Parietal lobe (tissue), 1 donor: ENCODE data around the gene DUS3L. TPM values are rescaled to one million over a fixed set of nuclear protein-coding genes. Genes with fewer than 3 reads are reported as not detected.

Experiments
- total RNA-seq: library from RNA; depleted of rRNA; stranded (reverse); fragments of >200 nt; gene quantifications from one replicate; pipeline ENCODE4 v1.2.3, GENCODE V29; 2014

The DUS3L gene
- 16.3 TPM for total RNA-seq

DNA sequence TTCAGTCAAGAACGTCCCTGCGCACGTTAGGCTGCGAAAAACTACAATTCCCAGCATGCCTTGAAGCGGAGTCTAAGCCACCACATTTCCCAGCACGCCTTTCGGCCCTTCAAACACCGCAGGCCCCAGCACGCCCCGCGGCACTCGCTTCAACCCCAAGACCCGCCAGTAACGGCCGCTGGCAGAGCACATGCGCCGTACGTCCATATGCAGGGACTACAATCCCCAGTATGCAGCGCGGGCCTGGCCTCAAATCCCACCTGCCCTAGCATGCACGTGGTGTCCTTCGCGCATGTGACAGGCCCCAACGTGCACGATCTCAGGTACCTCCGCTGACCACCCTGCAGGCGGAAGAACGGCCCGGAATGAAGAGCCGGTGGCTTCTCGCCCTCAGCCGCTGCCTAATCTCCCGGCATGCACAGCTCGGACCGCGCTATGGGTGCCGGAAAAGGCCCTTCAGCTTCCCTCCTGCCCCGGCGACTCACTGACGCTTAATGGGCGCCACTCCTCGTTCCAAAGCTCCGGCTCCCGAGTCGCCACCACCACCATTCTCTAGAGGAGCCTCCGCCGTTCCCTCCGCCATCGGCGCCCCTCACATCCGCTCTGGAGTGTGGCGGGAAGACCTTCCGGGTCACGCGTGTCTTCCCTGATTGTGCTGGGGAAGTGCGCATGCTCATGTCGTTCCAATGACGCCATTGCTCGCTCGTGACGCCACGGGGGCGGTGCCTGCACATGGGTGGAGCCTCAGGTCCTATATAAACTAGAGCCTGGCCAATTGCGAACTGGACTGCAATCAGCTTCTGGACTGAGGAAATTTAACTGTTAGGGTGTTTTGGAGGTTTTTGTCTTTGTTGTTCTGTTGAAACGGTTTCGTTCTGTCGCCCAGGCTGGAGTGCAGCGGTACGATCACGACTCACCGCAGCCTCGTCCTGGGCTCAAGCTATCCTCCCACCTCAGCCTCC is at the start of gene DUS3L:
Gene DUS3L, minus strand, starts transcription at position 605 of the 962 bp plus-strand sequence. Its CDS starts 22 bp downstream, at position 583.

DNA sequence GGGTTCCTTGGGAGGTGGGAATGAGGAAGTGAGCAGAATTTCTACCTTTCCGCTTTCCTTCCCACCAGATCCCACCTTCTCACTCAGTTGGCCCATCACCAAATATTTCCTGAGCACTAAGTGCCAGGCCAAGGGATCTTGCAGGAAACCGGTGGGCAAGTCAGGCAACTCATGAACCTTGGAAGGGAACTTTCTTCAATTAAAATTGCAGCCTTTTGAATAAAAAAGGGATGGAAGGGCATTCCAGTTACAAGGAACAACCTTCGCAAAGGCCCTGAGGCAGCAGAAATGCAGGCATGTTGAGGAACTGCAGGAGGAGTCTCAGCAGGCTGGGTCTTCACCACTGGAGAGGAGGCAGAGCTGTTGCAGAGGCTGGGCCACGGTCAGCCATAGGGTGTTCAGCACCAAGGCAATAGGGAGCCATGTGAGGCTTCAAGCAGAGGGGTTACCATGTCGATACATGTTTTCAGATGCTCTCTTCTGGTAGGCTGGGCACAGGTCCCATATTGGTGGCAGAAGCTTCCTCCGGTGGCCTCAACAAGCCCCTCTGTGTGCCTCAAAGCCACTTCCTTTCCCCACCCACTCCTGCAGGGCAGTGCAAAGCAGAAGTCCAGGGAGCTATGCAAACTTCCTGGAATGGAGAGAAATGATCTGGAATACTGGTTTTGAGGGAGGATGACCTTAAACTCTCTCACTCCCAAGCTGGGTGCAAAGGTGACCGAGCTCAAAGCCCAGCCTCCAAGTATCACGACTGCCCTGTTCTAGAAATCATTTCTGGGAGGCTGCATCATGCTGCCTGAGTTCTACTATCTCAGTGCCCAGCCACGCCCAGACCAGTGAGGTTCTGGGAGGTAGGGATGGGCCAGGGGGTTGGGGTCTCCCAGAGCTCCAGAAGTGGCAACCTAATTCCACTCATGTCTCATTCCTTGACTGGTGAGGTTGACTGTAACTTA is 48.4 kb upstream of the DUS3L start, which contains the start of gene FUT6:
Gene FUT6, minus strand, starts transcription at position 638 of the 953 bp plus-strand sequence. CDS start 7,135 bp downstream, outside the sequence.

DNA sequence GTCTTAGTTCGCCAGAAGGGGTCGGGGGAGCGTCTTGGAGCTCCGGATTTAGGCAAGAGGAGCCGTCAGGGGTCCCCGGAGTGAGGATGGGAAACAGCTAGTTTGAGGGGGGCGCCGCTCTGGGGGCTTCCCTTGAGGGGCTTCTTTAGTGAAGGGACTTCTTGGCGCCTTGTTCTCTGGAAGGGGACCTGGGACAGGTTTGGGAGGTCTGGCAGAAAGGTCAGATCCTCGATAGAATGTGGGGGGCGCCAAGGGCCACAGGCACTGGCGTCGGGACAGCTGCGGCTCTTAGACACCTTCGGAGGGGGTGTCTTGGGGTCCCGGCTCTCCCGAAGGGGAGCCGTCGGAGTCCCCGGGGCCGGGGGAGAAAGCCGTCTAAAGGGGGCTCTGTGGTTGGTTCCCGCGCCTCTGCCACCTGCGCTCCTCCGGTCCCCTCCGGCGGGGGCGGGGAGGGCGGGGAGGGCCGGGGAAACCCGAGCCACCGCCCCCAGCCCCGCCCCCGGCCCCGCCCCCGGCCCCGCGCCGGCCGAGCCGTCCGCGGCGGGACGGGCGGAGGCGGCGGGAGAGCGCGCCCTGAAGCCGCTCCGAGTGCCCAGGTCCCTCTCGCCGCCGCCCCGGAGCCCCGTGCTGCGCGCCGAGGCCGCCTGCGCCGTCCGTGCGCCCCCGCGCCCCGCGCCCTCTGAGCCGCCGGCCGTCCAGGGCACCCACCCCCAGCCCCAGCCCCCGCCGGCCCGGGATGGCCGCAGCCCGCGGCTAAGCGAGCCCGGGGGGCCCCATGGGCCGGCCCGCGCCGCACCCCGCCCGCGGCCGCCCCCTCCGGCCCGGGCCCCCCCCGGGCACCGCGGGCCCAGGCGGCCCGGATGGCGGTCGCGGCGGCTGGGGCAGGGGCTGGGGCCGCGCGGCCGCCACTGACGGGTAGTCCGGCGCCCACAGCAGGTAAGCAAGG is 13.8 kb upstream of the DUS3L start, which contains the start of gene NRTN:
Gene NRTN, plus strand, starts transcription at position 552 of the 946 bp plus-strand sequence. CDS start 19,099 bp downstream, outside the sequence.

DNA sequence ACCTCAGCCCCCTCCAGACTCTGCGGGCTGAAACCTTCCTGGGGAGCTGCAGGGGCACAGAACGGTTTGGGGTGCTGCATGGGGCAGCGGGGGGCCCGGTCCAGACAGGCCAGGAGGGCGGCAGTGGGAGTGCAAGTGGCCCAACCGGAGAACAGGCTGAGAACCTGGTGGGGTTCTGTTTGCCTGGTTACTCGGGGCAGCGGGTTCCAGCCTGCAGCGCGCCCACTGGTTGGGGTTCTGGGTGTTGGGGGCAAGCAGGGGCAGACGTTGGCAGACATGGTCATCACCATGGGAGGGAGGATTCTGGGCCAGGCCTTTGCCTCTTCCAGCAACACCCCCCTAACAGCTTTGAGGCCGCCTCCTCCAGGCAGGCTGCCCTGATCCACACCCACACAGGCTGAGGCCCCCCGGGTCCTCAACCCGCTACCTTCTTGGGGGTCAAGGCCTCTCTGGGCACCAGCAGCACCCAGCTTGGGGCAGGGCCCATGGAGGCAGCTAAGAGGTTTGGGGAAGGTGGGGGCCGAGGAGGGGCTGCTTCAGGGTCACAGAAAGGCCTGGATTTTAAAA is 6.3 kb downstream of the DUS3L start, which contains the start of gene PRR22:
Gene PRR22, minus strand, starts transcription at position 166 of the 567 bp plus-strand sequence. Its CDS starts 86 bp downstream, at position 80.

Other genes with a start within 250 kb of the DUS3L start
- 0.63 TPM for gene TINCR, start 223.2 kb downstream of the DUS3L start, total RNA-seq
- 116 TPM for gene SAFB2, start 168.4 kb downstream of the DUS3L start, total RNA-seq
- 147 TPM for gene SAFB, start 168.1 kb downstream of the DUS3L start, total RNA-seq
- gene MICOS13, start 110.6 kb downstream of the DUS3L start, total RNA-seq = 11.3 TPM
- gene HSD11B1L, start 110.1 kb downstream of the DUS3L start, total RNA-seq = 21.6 TPM
- 252 TPM for gene RPL36, start 100.9 kb downstream of the DUS3L start, total RNA-seq
- 55.1 TPM for gene LONP1, start 71.0 kb downstream of the DUS3L start, total RNA-seq
- gene CATSPERD, start 70.5 kb downstream of the DUS3L start, total RNA-seq = not detected
- gene PRR22, start 6.4 kb downstream of the DUS3L start, total RNA-seq = 0.94 TPM
- gene NRTN, start 13.9 kb upstream of the DUS3L start, total RNA-seq = not detected
- not detected for gene FUT6, start 48.5 kb upstream of the DUS3L start, total RNA-seq
- gene FUT3, start 60.3 kb upstream of the DUS3L start, total RNA-seq = not detected
- gene FUT5, start 79.4 kb upstream of the DUS3L start, total RNA-seq = not detected
- 93.3 TPM for gene NDUFA11, start 112.6 kb upstream of the DUS3L start, total RNA-seq
- 8.5 TPM for gene VMAC, start 113.7 kb upstream of the DUS3L start, total RNA-seq
- 6.6 TPM for gene CAPS, start 123.1 kb upstream of the DUS3L start, total RNA-seq
- gene RANBP3, start 187.0 kb upstream of the DUS3L start, total RNA-seq = 59.8 TPM